ENCODE results near the gene ARHGAP4.

Gene ARHGAP4

GRCh38 chrX:153945956-153946943 is 20.2 kb upstream of the ARHGAP4 start:
- DNase-seq (ENCODE audit: low spot score), result no peak

GRCh38 chrX:153944800-153945150 is 18.7 kb upstream of the ARHGAP4 start:
- no peak for DNase-seq (ENCODE audit: low spot score)

DNA sequence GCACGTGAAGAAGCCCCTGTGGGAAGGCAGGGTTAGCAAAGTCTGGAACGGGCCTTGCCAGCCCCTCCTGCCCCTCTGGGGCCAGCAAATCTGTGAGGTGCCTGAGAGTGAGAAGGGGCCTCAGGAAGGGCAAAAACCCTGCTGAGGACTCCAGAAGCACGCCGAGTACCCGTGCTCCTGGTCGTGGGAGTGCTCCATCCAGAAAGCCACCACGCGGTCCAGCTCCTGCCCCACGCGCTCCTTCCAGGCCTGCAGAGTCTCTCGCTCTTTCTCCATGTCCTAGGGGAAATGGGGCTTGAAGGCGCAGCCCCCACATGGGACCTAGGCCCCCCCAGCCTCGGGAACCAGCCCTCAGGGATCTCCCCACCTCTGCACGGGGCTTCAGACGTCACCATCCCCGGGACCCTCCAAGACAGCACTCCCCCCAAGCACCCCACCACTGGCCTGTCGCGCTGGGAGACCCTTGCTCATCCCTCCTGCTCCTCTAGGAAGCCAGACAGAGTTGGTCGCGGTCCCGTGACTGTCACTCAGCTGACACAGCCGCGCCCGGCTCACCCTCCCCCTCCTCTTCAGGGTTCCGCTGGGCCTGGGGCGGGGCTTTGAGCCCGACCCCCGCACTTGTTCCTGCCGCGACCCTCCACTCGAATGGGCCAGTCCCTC is 18.2 kb upstream of the ARHGAP4 start, which contains the start of gene RENBP:
Gene RENBP (minus strand): TSS at position 504 of the 660 bp plus-strand sequence. CDS start 33 bp downstream, at position 471.
- DNase-seq (ENCODE audit: low spot score), result no peak

GRCh38 chrX:153941336-153942252 is 15.5 kb upstream of the ARHGAP4 start:
- DNase-seq (ENCODE audit: low spot score), result no peak

GRCh38 chrX:153939573-153939972 is 13.5 kb upstream of the ARHGAP4 start:
- DNase-seq (ENCODE audit: low spot score), result no peak

DNA sequence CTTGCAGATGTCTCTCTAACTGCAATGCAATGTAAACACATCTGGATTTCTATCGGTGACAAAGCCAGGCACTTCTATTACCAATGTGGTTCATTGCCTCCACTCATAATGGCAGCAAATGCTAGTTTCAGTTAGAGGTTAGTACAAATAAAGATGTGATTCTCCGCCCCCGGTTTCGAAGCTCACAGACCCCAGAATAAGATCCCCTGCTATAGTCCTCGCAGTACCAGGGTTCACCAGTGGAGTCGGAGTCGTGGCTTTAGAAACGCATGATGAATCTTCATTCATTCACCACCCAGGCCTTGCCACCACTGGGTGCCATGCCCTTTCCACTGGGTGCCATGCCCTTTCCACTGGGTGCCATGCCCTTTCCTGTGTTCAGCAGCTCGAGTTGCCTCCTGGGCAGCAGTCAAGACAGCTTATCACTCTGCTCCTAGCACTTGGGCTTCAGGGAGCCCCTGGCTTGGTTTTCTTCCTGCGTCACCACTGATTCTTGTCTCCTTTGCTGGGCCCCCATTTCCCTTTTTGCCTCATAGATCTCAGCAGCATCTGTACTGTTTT is 12.2 kb upstream of the ARHGAP4 start:
- no peak for DNase-seq (ENCODE audit: low spot score)

DNA sequence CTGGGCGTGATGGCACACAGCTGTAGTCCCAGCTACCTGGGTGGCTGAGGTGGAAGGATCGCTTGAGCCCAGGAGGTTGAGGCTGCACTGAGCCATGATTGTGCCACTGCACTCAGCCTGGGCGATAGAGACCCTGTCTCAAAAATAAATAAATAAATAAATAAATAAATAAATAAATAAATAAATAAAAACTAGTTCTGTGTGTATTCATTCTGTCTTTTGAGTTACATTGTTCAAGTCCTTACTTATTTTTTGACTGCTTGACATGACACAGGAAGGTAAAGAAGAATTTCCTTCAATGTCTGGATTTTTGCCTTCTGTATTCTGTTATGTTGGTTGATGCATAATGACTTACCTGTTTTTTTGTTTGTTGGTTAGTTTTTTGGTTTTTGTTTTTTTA is 11.0 kb upstream of the ARHGAP4 start:
- DNase-seq (ENCODE audit: low spot score), result no peak

- no peak for DNase-seq (ENCODE audit: low spot score)
These were observed 9.3 kb upstream of the ARHGAP4 start for GRCh38 chrX:153935326-153935851.

GRCh38 chrX:153934762-153935325 is 8.8 kb upstream of the ARHGAP4 start, which contains the start of gene NAA10:
NAA10 (minus strand) TSS chrX:153935037; CDS start chrX:153934904, 133 bp downstream.
- DNase-seq (ENCODE audit: low spot score), result peak; percentile 53

DNA sequence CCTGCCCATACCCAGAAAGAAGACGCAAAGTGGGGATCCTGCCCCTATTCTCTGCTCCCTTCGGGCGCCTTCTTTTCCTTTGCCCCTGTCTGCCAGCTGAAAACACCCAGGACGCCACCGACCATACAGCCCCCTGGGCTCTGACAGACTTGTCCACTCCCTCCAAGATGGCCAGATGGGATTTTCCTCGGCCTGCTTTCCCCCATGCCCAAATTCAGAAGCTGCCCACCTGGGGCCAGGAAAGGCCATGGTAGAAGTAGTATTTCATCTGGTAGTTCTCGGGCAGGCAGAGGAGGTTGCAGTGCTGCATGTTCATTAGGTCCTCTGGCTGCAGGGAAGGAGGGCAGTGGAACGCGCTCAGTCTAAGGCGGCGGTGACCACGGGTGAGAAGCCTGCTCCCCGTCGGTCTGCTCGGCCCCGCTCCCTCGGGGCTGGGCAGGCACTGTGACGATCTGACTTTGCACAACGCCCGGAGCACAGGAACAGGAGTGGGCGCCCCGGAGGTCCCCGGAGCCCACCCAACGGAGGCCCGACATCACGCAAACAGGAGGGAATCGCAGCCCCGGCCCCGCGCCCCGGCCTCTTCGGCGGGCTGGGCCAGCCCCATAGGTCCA is 8.2 kb upstream of the ARHGAP4 start:
- no peak for DNase-seq (ENCODE audit: low spot score)

DNA sequence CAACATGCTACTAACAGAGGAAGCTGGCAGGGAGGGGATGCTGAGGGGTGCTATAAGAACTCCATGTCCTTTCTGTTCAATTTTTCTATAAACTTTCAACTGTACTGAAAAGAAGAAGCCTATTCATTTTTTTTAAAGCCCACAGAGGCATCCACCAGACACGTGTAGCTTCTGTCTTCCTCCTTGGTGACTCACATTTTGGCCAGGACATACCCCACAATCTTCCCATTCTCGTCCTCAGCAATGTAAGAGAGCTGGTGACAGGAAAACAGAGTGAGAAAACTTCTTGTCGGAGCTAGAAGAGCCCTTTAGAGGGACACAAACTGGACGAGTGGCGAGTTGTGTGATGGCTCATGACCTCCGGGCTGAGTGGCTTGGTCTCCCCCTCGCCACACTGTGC is 7.7 kb upstream of the ARHGAP4 start:
- peak; percentile 40 for DNase-seq (ENCODE audit: low spot score)

- DNase-seq (ENCODE audit: low spot score), result no peak
These were observed 6.3 kb upstream of the ARHGAP4 start for GRCh38 chrX:153932220-153932915.

DNA sequence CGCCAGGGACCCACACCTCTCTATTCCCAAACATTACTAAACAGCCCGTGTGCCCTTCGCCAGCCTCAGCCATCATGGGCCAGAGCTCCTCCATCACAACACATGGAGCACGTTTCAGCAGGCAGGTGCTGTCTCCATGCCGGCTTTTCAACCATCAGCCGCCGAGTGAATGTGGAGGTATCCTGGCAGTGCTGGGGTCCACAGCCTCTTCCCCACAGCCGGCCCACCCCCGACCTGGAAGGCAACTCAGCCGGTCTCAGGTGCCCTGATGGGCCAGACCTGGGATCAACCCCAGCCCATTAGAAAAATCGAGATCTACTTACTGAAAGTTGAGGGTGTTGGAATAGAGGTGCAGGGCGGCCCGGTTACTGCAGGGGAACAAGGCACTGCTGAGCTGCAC is 5.7 kb upstream of the ARHGAP4 start:
- DNase-seq (ENCODE audit: low spot score), result no peak

DNA sequence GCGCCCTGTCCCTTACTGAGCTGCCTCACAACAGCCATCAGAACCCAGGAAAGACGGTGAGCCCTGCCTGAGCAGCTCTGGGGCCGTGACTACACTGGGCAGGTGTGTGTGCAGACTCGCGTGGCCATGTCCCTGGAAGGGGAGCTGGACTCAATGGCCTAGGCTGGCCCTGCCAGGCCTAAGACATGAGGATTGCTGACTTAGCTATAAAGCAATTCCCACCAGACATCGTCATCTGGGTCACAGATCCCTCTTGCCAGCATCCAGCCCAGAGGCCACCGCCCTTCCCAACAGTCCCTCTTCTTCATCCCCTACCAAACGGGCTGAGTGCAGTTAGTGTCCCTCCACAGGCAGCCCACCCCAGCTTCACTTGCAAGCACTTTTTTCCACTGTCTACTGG is 5.1 kb upstream of the ARHGAP4 start:
- no peak for DNase-seq (ENCODE audit: low spot score)

- no peak for DNase-seq (ENCODE audit: low spot score)
These were observed 4.2 kb upstream of the ARHGAP4 start for GRCh38 chrX:153930011-153930910.

DNA sequence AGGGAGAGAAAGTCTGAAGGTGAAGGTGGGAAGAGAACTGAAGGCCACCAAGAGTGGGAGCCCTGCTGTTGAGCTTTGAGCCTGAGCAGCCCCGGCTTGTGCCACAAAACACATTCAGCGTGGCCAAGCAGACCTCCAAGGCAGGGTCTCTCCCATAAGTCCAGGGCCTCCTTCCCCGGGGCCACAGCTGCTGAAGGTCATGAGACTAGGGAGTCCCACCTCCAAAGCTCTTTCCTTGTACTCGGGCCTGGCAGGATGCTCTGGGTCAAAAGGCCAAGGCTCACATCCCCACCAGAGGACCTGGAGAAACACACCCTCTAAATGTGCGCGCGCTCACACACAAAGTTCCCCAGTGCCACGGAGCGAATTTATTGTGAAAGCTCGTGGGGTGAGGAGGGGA is 3.5 kb upstream of the ARHGAP4 start:
- DNase-seq (ENCODE audit: low spot score), result no peak

- no peak for DNase-seq (ENCODE audit: low spot score)
These were observed 2.8 kb upstream of the ARHGAP4 start for GRCh38 chrX:153928846-153929245.

DNA sequence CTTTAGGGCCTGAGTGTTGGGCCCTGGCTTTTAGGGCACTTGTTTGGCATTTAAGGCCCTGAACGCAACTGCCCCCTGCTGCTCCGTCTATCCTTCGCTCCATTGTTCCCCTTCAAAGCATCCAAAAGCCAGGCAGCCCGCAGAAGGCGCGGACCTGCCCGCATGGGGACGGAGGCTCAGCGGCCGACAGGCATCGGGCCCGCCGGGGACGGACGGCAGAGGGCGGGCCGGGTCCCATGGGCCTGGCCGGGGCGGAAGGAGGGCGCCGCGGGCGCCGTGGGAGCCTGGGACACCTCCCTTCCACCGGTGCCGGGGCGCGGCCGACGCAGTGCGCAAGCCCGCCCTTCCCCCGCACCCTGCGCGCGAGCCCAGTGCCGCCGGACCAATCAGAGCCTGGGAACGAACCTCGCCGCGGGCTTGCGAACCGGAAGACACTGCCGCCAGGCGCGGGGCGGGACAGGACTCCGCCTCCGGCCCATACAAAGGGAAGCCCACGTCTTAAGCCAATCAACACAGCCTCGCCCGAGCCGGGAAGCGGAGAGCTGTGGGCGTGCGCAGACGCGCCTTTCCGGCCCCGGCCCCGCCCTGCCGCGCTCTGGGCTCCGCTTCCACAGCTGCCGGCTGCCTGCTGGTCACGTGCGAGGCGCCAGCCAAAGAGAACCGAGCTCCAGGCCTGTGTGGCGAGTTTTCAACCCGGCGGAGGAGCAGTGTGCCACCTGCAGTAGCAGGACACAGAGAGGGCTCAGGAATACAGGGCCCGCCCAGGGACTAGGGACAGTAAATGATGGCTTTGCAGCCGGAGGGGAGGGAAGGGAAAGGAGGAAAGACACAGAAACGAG is 2.1 kb upstream of the ARHGAP4 start:
- DNase-seq (ENCODE audit: low spot score), result peak; percentile 97

Data from COLO829 (cell line).